HCT116 (cell line): ENCODE data around the gene XKR7. TPM values are rescaled to one million over a fixed set of nuclear protein-coding genes. Genes with fewer than 3 reads are reported as not detected.

Source experiments
- ATAC-seq: fragments of 200-7000 bp; cut with Tn5 transposase; 2 replicates; pipeline ENCODE4 v1.9.1; 2020; ENCODE audit warnings: mild to moderate bottlenecking, moderate library complexity
- BruUV-seq: library from RNA; stranded (reverse); fragments of 400-500 nt; replicated peaks from 2 replicates; lab custom pipeline; 2021; lab: Mats Ljungman, UMichigan
- CTCF ChIA-PET: fragments of 300-600 bp; sonication (Branson Sonifier 250); formaldehyde crosslinking; loops from one replicate; lab custom pipeline; 2021; ENCODE audit warnings: antibody characterized with exemption; lab: Charles Lee
- POLR2A ChIA-PET: fragments of 300-600, 350-600 bp; sonication (Branson Sonifier 250); formaldehyde crosslinking; loops from one replicate; lab custom pipeline; 2021; ENCODE audit warnings: antibody characterized with exemption; lab: Charles Lee
- RAD21 ChIA-PET, 2 experiments: fragments of 300-600 bp; sonication (Branson Sonifier 250); formaldehyde crosslinking; loops; one replicate each; lab custom pipeline; 2023; ENCODE audit warnings: low total read pairs in 2 of 2; ENCODE audit not compliant: uncharacterized antibody in 2 of 2, unreplicated experiment in 2 of 2, low non-redundant PET in 1 of 2; lab: Charles Lee
- DNase-seq: peaks from one replicate; pipeline ENCODE4 v3.0.0-alpha.2; 2010; ENCODE audit warnings: low read depth, low spot score
- H2AFZ ChIP-seq: fragments of 200-600 bp; shearing (Covaris generic), sonication (generic); 2 replicates; pipeline ENCODE4 v1.6.1; 2017; ENCODE audit warnings: low read depth, mixed run types, mixed read lengths, antibody characterized with exemption, low read length; ENCODE audit not compliant: poor library complexity, severe bottlenecking
- H3K27ac ChIP-seq: 2 replicates; pipeline ENCODE4 v1.5.1; 2012; ENCODE audit warnings: low read depth, low read length
- H3K27me3 ChIP-seq: fragments of 200-600 bp; sonication (generic); 2 replicates; pipeline ENCODE4 v1.6.1; 2016; ENCODE audit warnings: mixed run types, low read length, mixed read lengths; ENCODE audit not compliant: insufficient read depth
- H3K36me3 ChIP-seq, 2 experiments: fragments of 200-500 bp in 1 of 2; fragments of 200-600 bp in 1 of 2; sonication (Bioruptor generic) in 1 of 2; sonication (generic) in 1 of 2; 2 replicates each; pipeline versions ENCODE4 v1.5.1 to v1.6.1; 2014 to 2016; ENCODE audit warnings: low read length in 2 of 2, inconsistent platforms in 1 of 2, mixed read lengths in 1 of 2, mixed run types in 1 of 2; ENCODE audit not compliant: insufficient read depth in 2 of 2, control insufficient read depth in 1 of 2
- H3K4me1 ChIP-seq, 2 experiments: fragments of 200-600 bp in 1 of 2; sonication (generic) in 1 of 2; 2 replicates each; pipeline versions ENCODE4 v1.5.1 to v1.6.1; 2012 to 2017; ENCODE audit warnings: low read length in 2 of 2, inconsistent platforms in 1 of 2, mild to moderate bottlenecking in 1 of 2, mixed read lengths in 1 of 2, mixed run types in 1 of 2, moderate library complexity in 1 of 2; ENCODE audit not compliant: insufficient read depth in 2 of 2, control insufficient read depth in 1 of 2
- H3K4me2 ChIP-seq: fragments of 200-600 bp; sonication (generic); 2 replicates; pipeline ENCODE4 v1.6.1; 2017; ENCODE audit warnings: mixed run types, low read length, mixed read lengths
- H3K4me3 ChIP-seq, 2 experiments: fragments of 200-600 bp in 1 of 2; sonication (generic) in 1 of 2; replicated peaks in 1 of 2; 2 replicates each; pipeline ENCODE4 v1.5.1; 2011 to 2016; ENCODE audit warnings: low read length in 2 of 2, control low read depth in 1 of 2, low read depth in 1 of 2, mild to moderate bottlenecking in 1 of 2, mixed read lengths in 1 of 2, mixed run types in 1 of 2
- H3K79me2 ChIP-seq: fragments of 200-600 bp; sonication (generic); 2 replicates; pipeline ENCODE4 v1.6.1; 2017; ENCODE audit warnings: mild to moderate bottlenecking, mixed run types, low read length, moderate library complexity, mixed read lengths; ENCODE audit not compliant: insufficient read depth
- H3K9ac ChIP-seq: fragments of 200-600 bp; sonication (generic); 2 replicates; pipeline ENCODE4 v1.6.1; 2016; ENCODE audit warnings: low read length, mixed read lengths
- H3K9me2 ChIP-seq: fragments of 200-600 bp; sonication (generic), shearing (Covaris generic); 2 replicates; pipeline ENCODE4 v1.6.1; 2017; ENCODE audit warnings: mixed run types, mild to moderate bottlenecking, moderate library complexity; ENCODE audit not compliant: insufficient read depth
- H3K9me3 ChIP-seq, 2 experiments: fragments of 200-500 bp in 1 of 2; fragments of 200-600 bp in 1 of 2; sonication (Bioruptor generic) in 1 of 2; sonication (generic) in 1 of 2; 2 replicates each; pipeline ENCODE4 v1.6.1; 2014 to 2017; ENCODE audit warnings: low read length in 2 of 2, mixed read lengths in 2 of 2, inconsistent platforms in 1 of 2, low read depth in 1 of 2, mild to moderate bottlenecking in 1 of 2, mixed run types in 1 of 2, moderate library complexity in 1 of 2; ENCODE audit not compliant: control insufficient read depth in 1 of 2, insufficient read depth in 1 of 2
- H4K20me1 ChIP-seq: fragments of 200-600 bp; sonication (generic), shearing (Covaris generic); 2 replicates; pipeline ENCODE4 v1.6.1; 2017; ENCODE audit warnings: mixed run types, mild to moderate bottlenecking, moderate library complexity; ENCODE audit not compliant: insufficient read depth
- ATF3 ChIP-seq: IDR thresholded peaks from 2 replicates; pipeline ENCODE4 v1.6.1; 2012
- CTCF ChIP-seq, 3 experiments: fragments of 200-600 bp in 1 of 3; sonication (generic) in 1 of 3; IDR thresholded peaks in 2 of 3; conservative IDR thresholded peaks in 1 of 3; 2 replicates each; pipeline ENCODE4 v1.5.1; 2012 to 2017; ENCODE audit warnings: low read depth in 2 of 3, low read length in 2 of 3, antibody characterized with exemption in 1 of 3, borderline replicate concordance in 1 of 3, control low read depth in 1 of 3, mild to moderate bottlenecking in 1 of 3, mixed read lengths in 1 of 3, mixed run types in 1 of 3, moderate library complexity in 1 of 3; ENCODE audit not compliant: insufficient read depth in 1 of 3
- ELF1 ChIP-seq: IDR thresholded peaks from 2 replicates; pipeline ENCODE4 v1.6.1; 2012; ENCODE audit warnings: low read depth, borderline replicate concordance
- EZH2phosphoT487 ChIP-seq: fragments of 200-600 bp; IDR thresholded peaks from 2 replicates; pipeline ENCODE4 v1.6.1; 2018; ENCODE audit warnings: antibody characterized with exemption, borderline replicate concordance
- FOSL1 ChIP-seq: IDR thresholded peaks from 2 replicates; pipeline ENCODE4 v1.6.1; 2012; ENCODE audit warnings: low read depth
- MAX ChIP-seq: IDR thresholded peaks from 2 replicates; pipeline ENCODE4 v1.6.1; 2012
- POLR2A ChIP-seq: IDR thresholded peaks from 2 replicates; pipeline ENCODE4 v1.7.0; 2011; ENCODE audit warnings: borderline replicate concordance; ENCODE audit not compliant: insufficient read depth, insufficient read length; ENCODE audit errors: extremely low read depth
- SIN3A ChIP-seq: IDR thresholded peaks from 2 replicates; pipeline ENCODE4 v1.6.1; 2012; ENCODE audit warnings: low read depth
- intact Hi-C: fragments of 100-400 bp; cut with micrococcal nuclease; formaldehyde crosslinking; loops from 2 replicates; pipeline ENCODE4 v1.10.0; 2022
- total RNA-seq: library from RNA; stranded (reverse); gene quantifications from one replicate; pipeline ENCODE4 v1.2.1, GENCODE V29; 2021; ENCODE audit not compliant: unreplicated experiment

XKR7 gene
- total RNA-seq, 1 experiment from 2014 or later: not detected

GRCh38 chr20:31948008-31948407 is 19.9 kb upstream of the XKR7 start:
- H4K20me1 ChIP-seq: no peaks in the 10 kb centered on the region
- no peaks in the 10 kb centered on the region for H3K9me2 ChIP-seq
- intact Hi-C loops: no loop called here
- DNase-seq: no peak
- ATAC-seq: no peak
- no peak overlapping the region for H3K27ac ChIP-seq
- peaks cover 44 to 57% of the 10 kb centered on the region in 2 experiments for H3K36me3 ChIP-seq
- peaks cover 0 to 13% of the 10 kb centered on the region in 2 experiments; a peak in 2 of 4 replicates for H3K4me1 ChIP-seq
- no peak overlapping the region for H3K4me3 ChIP-seq
- ChIA-PET CTCF (no interaction called here), POLR2A (no interaction called here), RAD21 (no interaction called here)
- H3K79me2 ChIP-seq: peaks cover 40% of the 10 kb centered on the region
- H3K27me3 ChIP-seq: no peaks in the 10 kb centered on the region
- peaks cover 0 to 6% of the 10 kb centered on the region in 2 experiments; a peak in 2 of 4 replicates for H3K9me3 ChIP-seq
- TF ChIP-seq MAX: no peak
- TF ChIP-seq ATF3: no peak
- H3K9ac ChIP-seq: no peak overlapping the region
- H3K4me2 ChIP-seq: no peak overlapping the region
- BruUV-seq: no TSS peak
- no peak overlapping the region for H2AFZ ChIP-seq

- TF ChIP-seq ELF1 (no peak), CTCF (IDR thresholded peaks at IDR 0.05 in 2 of 3, conservative IDR thresholded peaks at IDR 0.05 in 1 of 3; ENCODE audit: borderline replicate concordance in 1 of 3, insufficient read depth in 1 of 3, low read depth in 2 of 3, low read length in 2 of 3) (no peak), FOSL1 (no peak), SIN3A (no peak), MAX (no peak), POLR2A (no peak), EZH2phosphoT487 (no peak)
- CTCF ChIA-PET: interaction anchor here (4.4 kb wide), 1 partner anchor 98 kb away, joined by 44 read pairs; no protein-coding TSS in a partner anchor
Observed at GRCh38 chr20:31949877-31950646, 17.9 kb upstream of the XKR7 start.

More at GRCh38 chr20:31949877-31950646, 17.9 kb upstream of the XKR7 start:
- Histone ChIP-seq H3K9ac (peak overlapping the region; percentile 91; the same call in 1 of the 2 replicates), H3K27ac (no peak overlapping the region), H3K9me2 (no peaks in the 10 kb centered on the region), H3K9me3 (peaks cover 0 to 6% of the 10 kb centered on the region in 2 experiments; a peak in 2 of 4 replicates), H2AFZ (no peak overlapping the region), H3K4me2 (peak overlapping the region; percentile 95), H3K79me2 (peaks cover 40% of the 10 kb centered on the region), H3K4me1 (peaks cover 0 to 13% of the 10 kb centered on the region in 2 experiments; a peak in 2 of 4 replicates), H4K20me1 (no peaks in the 10 kb centered on the region), H3K27me3 (no peaks in the 10 kb centered on the region), H3K4me3 (peak overlapping the region; percentile 70 to 99; a peak in 3 of 4 replicates), H3K36me3 (peaks cover 41 to 50% of the 10 kb centered on the region in 2 experiments)
- ATAC-seq (no peak), DNase-seq (no peak)
- RAD21 ChIA-PET: no interaction called here
- POLR2A ChIA-PET: no interaction called here
- BruUV-seq: no TSS peak
- intact Hi-C loops: no loop called here
